ENCODE measurements around the gene C17orf75.

C17orf75 gene

GRCh38 chr17:32303781-32304288 lies 38.1 kb downstream of the C17orf75 start:
- no peak for DNase-seq (ENCODE audit: low spot score)

- no peak for DNase-seq (ENCODE audit: low spot score)
Measured at GRCh38 chr17:32302860-32303649, 38.9 kb downstream of the C17orf75 start.

GRCh38 chr17:32302037-32302436 lies 39.9 kb downstream of the C17orf75 start:
- DNase-seq (ENCODE audit: low spot score), result no peak

GRCh38 chr17:32299580-32300164 lies 42.3 kb downstream of the C17orf75 start:
- no peak for DNase-seq (ENCODE audit: low spot score)

GRCh38 chr17:32298721-32299579 lies 43.0 kb downstream of the C17orf75 start:
- no peak for DNase-seq (ENCODE audit: low spot score)

DNA sequence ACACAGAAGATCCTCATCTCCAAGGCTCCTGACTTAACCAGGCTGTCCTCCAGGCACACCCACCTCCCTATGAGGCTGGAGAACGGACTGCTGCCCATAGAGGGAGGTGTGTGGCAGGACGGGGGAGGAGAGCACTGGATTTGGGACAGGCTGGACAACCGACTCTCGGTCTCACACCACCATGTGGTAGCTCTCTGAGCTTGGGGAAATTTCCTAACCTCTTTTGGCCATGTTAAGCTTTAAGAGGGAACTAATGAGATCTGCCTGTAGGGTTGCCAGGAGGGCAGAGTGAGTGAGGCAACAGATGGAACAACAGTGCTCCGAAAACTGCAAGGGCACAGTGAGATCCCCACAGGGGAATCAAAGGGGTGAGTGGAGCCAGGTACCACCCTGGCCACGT lies 43.7 kb downstream of the C17orf75 start:
- peak; percentile 34 for DNase-seq (ENCODE audit: low spot score)

DNA sequence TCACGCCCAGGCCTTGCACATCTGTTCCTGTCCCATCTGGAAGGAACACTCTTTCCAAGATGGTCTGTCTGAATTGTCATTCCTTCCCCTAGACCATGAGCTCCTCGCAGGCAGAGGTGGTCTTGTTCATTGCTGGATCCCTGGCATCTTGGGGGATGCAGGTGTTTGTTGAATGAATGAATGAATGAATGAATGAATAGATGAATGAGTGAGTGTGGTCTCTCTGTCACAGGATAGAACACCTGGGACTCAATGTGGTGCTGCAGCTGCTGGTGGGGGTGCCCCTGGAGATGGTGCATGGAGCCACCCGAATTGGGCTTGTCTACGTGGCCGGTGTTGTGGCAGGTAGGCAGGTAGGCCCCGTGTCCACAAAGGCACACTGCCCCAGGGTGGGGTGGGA lies 44.1 kb downstream of the C17orf75 start:
- DNase-seq (ENCODE audit: low spot score), result no peak

DNA sequence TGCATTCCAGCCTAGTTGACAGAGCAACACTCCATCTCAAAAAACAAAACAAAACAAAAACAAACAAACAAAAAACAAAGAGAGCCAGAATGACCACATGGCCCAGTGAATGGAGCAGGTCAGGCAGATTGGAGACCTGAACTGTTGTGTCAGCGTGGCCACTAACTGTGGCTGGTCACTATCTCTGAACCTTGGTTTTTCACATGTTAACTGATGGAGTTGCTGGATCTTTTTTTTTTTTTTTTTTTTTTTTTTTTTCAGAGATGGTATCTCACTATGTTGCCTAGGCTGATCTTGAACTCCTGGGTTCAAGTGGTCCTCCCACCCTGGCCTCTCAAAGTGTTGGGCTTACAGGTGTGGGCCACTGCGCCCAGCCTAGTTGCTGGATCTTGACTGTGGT lies 44.5 kb downstream of the C17orf75 start:
- DNase-seq (ENCODE audit: low spot score), result no peak

- DNase-seq (ENCODE audit: low spot score), result no peak
Measured at GRCh38 chr17:32292094-32292493, 49.9 kb downstream of the C17orf75 start.

GRCh38 chr17:32289471-32290070 lies 52.4 kb downstream of the C17orf75 start:
- no peak for DNase-seq (ENCODE audit: low spot score)

GRCh38 chr17:32288615-32289014 lies 53.4 kb downstream of the C17orf75 start:
- DNase-seq (ENCODE audit: low spot score), result no peak

- no peak for DNase-seq (ENCODE audit: low spot score)
Measured at GRCh38 chr17:32287804-32288511, 54.0 kb downstream of the C17orf75 start.

DNA sequence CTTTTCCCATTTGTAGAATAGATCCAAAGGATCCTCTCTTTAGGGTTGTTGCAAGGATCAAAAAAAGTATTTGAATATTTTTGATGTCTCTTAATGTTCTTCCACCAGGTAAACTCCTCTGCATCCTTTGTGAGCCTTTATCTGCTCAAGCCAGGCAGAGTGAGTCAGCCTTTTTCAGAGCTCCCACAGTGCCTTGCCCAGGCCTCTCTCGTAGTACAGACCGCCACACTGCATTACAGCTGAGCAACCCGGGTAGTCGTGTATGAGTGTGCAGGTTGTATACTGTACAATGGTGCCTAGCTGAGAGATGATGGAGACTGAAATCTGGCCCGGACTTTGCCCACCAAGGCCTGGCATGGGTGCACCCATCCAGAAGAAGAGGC lies 55.5 kb downstream of the C17orf75 start:
- no peak for DNase-seq (ENCODE audit: low spot score)

- no peak for DNase-seq (ENCODE audit: low spot score)
Measured at GRCh38 chr17:32285746-32286517, 56.0 kb downstream of the C17orf75 start.

- DNase-seq (ENCODE audit: low spot score), result no peak
Measured at GRCh38 chr17:32285306-32285705, 56.7 kb downstream of the C17orf75 start.

GRCh38 chr17:32283745-32284201 lies 58.2 kb downstream of the C17orf75 start:
- DNase-seq (ENCODE audit: low spot score), result peak; percentile 31

GRCh38 chr17:32281011-32281451 lies 60.9 kb downstream of the C17orf75 start:
- DNase-seq (ENCODE audit: low spot score), result no peak

- DNase-seq (ENCODE audit: low spot score), result no peak
Measured at GRCh38 chr17:32279891-32280716, 61.9 kb downstream of the C17orf75 start.

DNA sequence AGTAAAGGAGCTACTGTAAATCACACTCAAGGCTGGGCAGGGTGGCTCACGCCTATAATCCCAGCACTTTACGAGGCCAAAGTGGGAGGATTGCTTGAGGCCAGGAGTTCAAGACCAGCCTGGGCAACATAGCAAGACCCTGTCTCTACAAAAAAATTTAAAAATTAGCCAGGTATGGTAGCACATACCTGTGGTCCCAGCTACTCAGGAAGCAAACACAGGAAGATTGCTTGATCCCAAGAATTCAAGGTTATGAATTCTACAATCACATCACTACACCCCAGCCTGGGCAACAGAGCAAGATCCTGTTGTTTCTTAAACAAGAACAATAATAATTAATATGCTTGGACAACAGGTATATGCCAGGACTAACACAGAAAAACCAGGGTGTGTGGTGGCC lies 63.2 kb downstream of the C17orf75 start:
- no peak for DNase-seq (ENCODE audit: low spot score)
